ENCODE data around the gene AVL9.

GRCh38 chr7:32582036-32582435 lies 86.7 kb downstream of the AVL9 start:
- TF ChIP-seq POLR2AphosphoS5 (IDR thresholded peaks at IDR 0.05) (no peak), POLR2A (IDR thresholded peaks at IDR 0.05) (no peak), CTCF (IDR thresholded peaks at IDR 0.05) (no peak)
